Activated naive CD8-positive, alpha-beta T cell treated with anti-CD3 and anti-CD28 coated beads, Interleukin-2, amount 50 U/mL, for 24 hours (primary cell): ENCODE data around the gene MUC5B.
"Not testable (repeated sequence)": the region's sequence is repeated elsewhere in the genome, so short reads cannot be mapped to it uniquely, and the experiment has no call there.

Experiments
- ATAC-seq: fragments of 150-1000 bp; cut with Tn5 transposase; one replicate; pipeline ENCODE4 v1.10.0; 2021
- DNase-seq: peaks from one replicate; pipeline ENCODE4 v3.0.0; 2021
- H3K27ac Mint-ChIP-seq: one replicate; pipeline ENCODE4 v1.8.0; 2021; ENCODE audit warnings: mild to moderate bottlenecking, mixed read lengths
- H3K27me3 Mint-ChIP-seq: one replicate; pipeline ENCODE4 v1.8.0; 2021; ENCODE audit warnings: mixed read lengths
- H3K36me3 Mint-ChIP-seq: one replicate; pipeline ENCODE4 v1.8.0; 2021; ENCODE audit warnings: low read depth, mixed read lengths
- H3K4me1 Mint-ChIP-seq: one replicate; pipeline ENCODE4 v1.8.0; 2021; ENCODE audit warnings: mixed read lengths
- H3K4me3 Mint-ChIP-seq: one replicate; pipeline ENCODE4 v1.8.0; 2021; ENCODE audit warnings: mild to moderate bottlenecking, moderate library complexity, mixed read lengths
- H3K9me3 Mint-ChIP-seq: one replicate; pipeline ENCODE4 v1.8.0; 2021; ENCODE audit warnings: mixed read lengths

Gene MUC5B

GRCh38 chr11:1222491-1223345 lies at the start of gene MUC5B:
TSS of gene MUC5B (plus strand) at chr11:1223066. CDS start at chr11:1223124, 58 bp downstream.
- Mint-ChIP-seq H3K36me3 (no peaks in the 10 kb centered on the region), H3K9me3 (no peaks in the 10 kb centered on the region), H3K27me3 (peaks cover 5% of the 10 kb centered on the region), H3K4me3 (no peak within 1 kb of the TSS), H3K27ac (no peak within 1 kb of the TSS), H3K4me1 (no peaks in the 10 kb centered on the region)
- ATAC-seq (no peak), DNase-seq (no peak)

- not testable (repeated sequence) for H3K27ac Mint-ChIP-seq, H3K36me3 Mint-ChIP-seq, DNase-seq, H3K4me1 Mint-ChIP-seq, ATAC-seq, H3K27me3 Mint-ChIP-seq, H3K4me3 Mint-ChIP-seq
- H3K9me3 Mint-ChIP-seq = peaks cover 15% of the 10 kb centered on the region
Measured at GRCh38 chr11:1173396-1173795, 49.5 kb upstream of the MUC5B start.

GRCh38 chr11:1174441-1175370 lies 48.2 kb upstream of the MUC5B start:
- H3K27ac Mint-ChIP-seq = no peak overlapping the region
- H3K9me3 Mint-ChIP-seq = peaks cover 15% of the 10 kb centered on the region
- H3K36me3 Mint-ChIP-seq = no peaks in the 10 kb centered on the region
- no peaks in the 10 kb centered on the region for H3K4me1 Mint-ChIP-seq
- ATAC-seq = no peak
- H3K4me3 Mint-ChIP-seq = no peak overlapping the region
- no peak for DNase-seq
- no peaks in the 10 kb centered on the region for H3K27me3 Mint-ChIP-seq

GRCh38 chr11:1175461-1176223 lies 47.2 kb upstream of the MUC5B start:
- ATAC-seq (no peak), DNase-seq (no peak)
- H3K27me3 Mint-ChIP-seq = no peaks in the 10 kb centered on the region
- no peak overlapping the region for H3K27ac Mint-ChIP-seq
- H3K36me3 Mint-ChIP-seq = no peaks in the 10 kb centered on the region
- no peaks in the 10 kb centered on the region for H3K4me1 Mint-ChIP-seq
- H3K9me3 Mint-ChIP-seq = peaks cover 15% of the 10 kb centered on the region
- H3K4me3 Mint-ChIP-seq = no peak overlapping the region

GRCh38 chr11:1176224-1177019 lies 46.4 kb upstream of the MUC5B start:
- H3K36me3 Mint-ChIP-seq = no peaks in the 10 kb centered on the region
- no peak overlapping the region for H3K4me3 Mint-ChIP-seq
- H3K27me3 Mint-ChIP-seq = no peaks in the 10 kb centered on the region
- DNase-seq = no peak
- no peak overlapping the region for H3K27ac Mint-ChIP-seq
- no peak for ATAC-seq
- H3K9me3 Mint-ChIP-seq = peaks cover 11% of the 10 kb centered on the region
- no peaks in the 10 kb centered on the region for H3K4me1 Mint-ChIP-seq

- DNase-seq (no peak), ATAC-seq (no peak)
- no peaks in the 10 kb centered on the region for H3K36me3 Mint-ChIP-seq
- peaks cover 7% of the 10 kb centered on the region for H3K9me3 Mint-ChIP-seq
- no peak overlapping the region for H3K4me3 Mint-ChIP-seq
- no peak overlapping the region for H3K27ac Mint-ChIP-seq
- no peaks in the 10 kb centered on the region for H3K4me1 Mint-ChIP-seq
- no peaks in the 10 kb centered on the region for H3K27me3 Mint-ChIP-seq
Measured at GRCh38 chr11:1177020-1177770, 45.7 kb upstream of the MUC5B start.

GRCh38 chr11:1177771-1178090 lies 45.1 kb upstream of the MUC5B start:
- H3K9me3 Mint-ChIP-seq = peaks cover 7% of the 10 kb centered on the region
- H3K4me3 Mint-ChIP-seq = no peak overlapping the region
- no peaks in the 10 kb centered on the region for H3K4me1 Mint-ChIP-seq
- H3K27ac Mint-ChIP-seq = no peak overlapping the region
- no peaks in the 10 kb centered on the region for H3K36me3 Mint-ChIP-seq
- no peak for ATAC-seq
- DNase-seq = no peak
- no peaks in the 10 kb centered on the region for H3K27me3 Mint-ChIP-seq

GRCh38 chr11:1178201-1178885 lies 44.5 kb upstream of the MUC5B start:
- H3K27ac Mint-ChIP-seq = no peak overlapping the region
- H3K27me3 Mint-ChIP-seq = no peaks in the 10 kb centered on the region
- no peaks in the 10 kb centered on the region for H3K36me3 Mint-ChIP-seq
- no peak overlapping the region for H3K4me3 Mint-ChIP-seq
- peaks cover 7% of the 10 kb centered on the region for H3K9me3 Mint-ChIP-seq
- DNase-seq = no peak
- H3K4me1 Mint-ChIP-seq = no peaks in the 10 kb centered on the region
- ATAC-seq = no peak

GRCh38 chr11:1178906-1179305 lies 44.0 kb upstream of the MUC5B start:
- no peak overlapping the region for H3K4me3 Mint-ChIP-seq
- no peak overlapping the region for H3K27ac Mint-ChIP-seq
- no peaks in the 10 kb centered on the region for H3K4me1 Mint-ChIP-seq
- H3K36me3 Mint-ChIP-seq = no peaks in the 10 kb centered on the region
- peaks cover 7% of the 10 kb centered on the region for H3K9me3 Mint-ChIP-seq
- no peak for ATAC-seq
- H3K27me3 Mint-ChIP-seq = no peaks in the 10 kb centered on the region
- DNase-seq = no peak

- no peak overlapping the region for H3K27ac Mint-ChIP-seq
- no peaks in the 10 kb centered on the region for H3K36me3 Mint-ChIP-seq
- no peaks in the 10 kb centered on the region for H3K27me3 Mint-ChIP-seq
- no peak overlapping the region for H3K4me3 Mint-ChIP-seq
- no peak for DNase-seq
- no peak for ATAC-seq
- H3K9me3 Mint-ChIP-seq = peaks cover 7% of the 10 kb centered on the region
- no peaks in the 10 kb centered on the region for H3K4me1 Mint-ChIP-seq
Measured at GRCh38 chr11:1179641-1180040, 43.2 kb upstream of the MUC5B start.

GRCh38 chr11:1180171-1180570 lies 42.7 kb upstream of the MUC5B start:
- DNase-seq (no peak), ATAC-seq (no peak)
- no peaks in the 10 kb centered on the region for H3K36me3 Mint-ChIP-seq
- no peaks in the 10 kb centered on the region for H3K27me3 Mint-ChIP-seq
- no peak overlapping the region for H3K27ac Mint-ChIP-seq
- H3K9me3 Mint-ChIP-seq = peaks cover 7% of the 10 kb centered on the region
- no peaks in the 10 kb centered on the region for H3K4me1 Mint-ChIP-seq
- no peak overlapping the region for H3K4me3 Mint-ChIP-seq

GRCh38 chr11:1180947-1181391 lies 41.9 kb upstream of the MUC5B start:
- DNase-seq (no peak), ATAC-seq (no peak)
- no peaks in the 10 kb centered on the region for H3K9me3 Mint-ChIP-seq
- H3K27me3 Mint-ChIP-seq = no peaks in the 10 kb centered on the region
- H3K4me1 Mint-ChIP-seq = no peaks in the 10 kb centered on the region
- H3K27ac Mint-ChIP-seq = no peak overlapping the region
- H3K4me3 Mint-ChIP-seq = no peak overlapping the region
- H3K36me3 Mint-ChIP-seq = no peaks in the 10 kb centered on the region

- no peak for ATAC-seq
- Mint-ChIP-seq H3K27me3 (no peaks in the 10 kb centered on the region), H3K36me3 (no peaks in the 10 kb centered on the region), H3K9me3 (no peaks in the 10 kb centered on the region), H3K4me3 (no peak overlapping the region), H3K4me1 (no peaks in the 10 kb centered on the region), H3K27ac (no peak overlapping the region)
- DNase-seq = no peak
Measured at GRCh38 chr11:1181420-1181819, 41.4 kb upstream of the MUC5B start.
